ENCODE data around the gene LIPH. TPM values are rescaled to one million over a fixed set of nuclear protein-coding genes. Genes with fewer than 3 reads are reported as not detected.

Gene LIPH
- total RNA-seq, 6 experiments from 2014 or later: 0.07 to 1.4 (median 0.24) TPM; not detected in 1

GRCh38 chr3:185503521-185503920 is 48.9 kb downstream of the LIPH start:
- no peaks in the 10 kb centered on the region for H3K27me3 ChIP-seq
- intact Hi-C loops (cut with DNase I): no loop called here

DNA sequence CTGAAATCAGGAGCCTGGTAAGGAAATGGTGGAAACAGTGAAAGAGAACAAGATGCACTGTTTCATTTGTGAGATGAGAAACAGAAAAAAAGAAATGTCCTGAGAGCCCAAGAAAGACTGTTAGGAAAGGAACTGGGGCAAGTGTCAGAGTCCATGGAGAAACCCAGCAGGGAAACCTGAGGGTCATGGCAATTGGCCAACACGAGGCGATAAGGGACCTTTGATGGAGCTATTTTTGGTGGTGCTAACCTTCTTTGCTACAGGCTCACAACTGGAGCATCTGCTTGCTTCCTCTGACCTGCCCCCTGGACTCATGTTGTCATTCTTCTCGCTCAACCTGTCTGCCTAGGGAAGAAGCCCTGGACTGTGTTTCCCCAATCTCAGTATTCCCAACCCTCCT is 49.4 kb downstream of the LIPH start:
- no peaks in the 10 kb centered on the region for H3K36me3 ChIP-seq
- H3K9me3 ChIP-seq: no peaks in the 10 kb centered on the region
- ATAC-seq: no peak
- H3K4me3 ChIP-seq: no peak overlapping the region
- intact Hi-C loops (cut with DNase I): no loop called here
- no peak for TF ChIP-seq POLR2A (IDR thresholded peaks at IDR 0.05)
- H3K27ac ChIP-seq: no peak overlapping the region
- H3K4me1 ChIP-seq: no peaks in the 10 kb centered on the region
- H3K27me3 ChIP-seq: no peaks in the 10 kb centered on the region
- DNase-seq: no peak
- WGBS (ENCODE audit: insufficient coverage, low coverage, low lambda C conversion rate, missing lambda C conversion rate): 16% methylated on average over 2 of the region's 3 CpGs

More at GRCh38 chr3:185503521-185503920, 48.9 kb downstream of the LIPH start:
- Histone ChIP-seq H3K4me1 (no peaks in the 10 kb centered on the region), H3K36me3 (no peaks in the 10 kb centered on the region), H3K4me3 (no peak overlapping the region), H3K9me3 (no peaks in the 10 kb centered on the region), H3K27ac (no peak overlapping the region)
- DNase-seq (no peak), ATAC-seq (no peak)
- WGBS (ENCODE audit: insufficient coverage, low coverage, low lambda C conversion rate, missing lambda C conversion rate): 90% methylated on average over 1 of the region's 1 CpG
- TF ChIP-seq POLR2A (IDR thresholded peaks at IDR 0.05): no peak
- TF ChIP-seq, protein P1, sequence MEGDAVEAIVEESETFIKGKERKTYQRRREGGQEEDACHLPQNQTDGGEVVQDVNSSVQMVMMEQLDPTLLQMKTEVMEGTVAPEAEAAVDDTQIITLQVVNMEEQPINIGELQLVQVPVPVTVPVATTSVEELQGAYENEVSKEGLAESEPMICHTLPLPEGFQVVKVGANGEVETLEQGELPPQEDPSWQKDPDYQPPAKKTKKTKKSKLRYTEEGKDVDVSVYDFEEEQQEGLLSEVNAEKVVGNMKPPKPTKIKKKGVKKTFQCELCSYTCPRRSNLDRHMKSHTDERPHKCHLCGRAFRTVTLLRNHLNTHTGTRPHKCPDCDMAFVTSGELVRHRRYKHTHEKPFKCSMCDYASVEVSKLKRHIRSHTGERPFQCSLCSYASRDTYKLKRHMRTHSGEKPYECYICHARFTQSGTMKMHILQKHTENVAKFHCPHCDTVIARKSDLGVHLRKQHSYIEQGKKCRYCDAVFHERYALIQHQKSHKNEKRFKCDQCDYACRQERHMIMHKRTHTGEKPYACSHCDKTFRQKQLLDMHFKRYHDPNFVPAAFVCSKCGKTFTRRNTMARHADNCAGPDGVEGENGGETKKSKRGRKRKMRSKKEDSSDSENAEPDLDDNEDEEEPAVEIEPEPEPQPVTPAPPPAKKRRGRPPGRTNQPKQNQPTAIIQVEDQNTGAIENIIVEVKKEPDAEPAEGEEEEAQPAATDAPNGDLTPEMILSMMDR (IDR thresholded peaks at IDR 0.05): no peak

DNA sequence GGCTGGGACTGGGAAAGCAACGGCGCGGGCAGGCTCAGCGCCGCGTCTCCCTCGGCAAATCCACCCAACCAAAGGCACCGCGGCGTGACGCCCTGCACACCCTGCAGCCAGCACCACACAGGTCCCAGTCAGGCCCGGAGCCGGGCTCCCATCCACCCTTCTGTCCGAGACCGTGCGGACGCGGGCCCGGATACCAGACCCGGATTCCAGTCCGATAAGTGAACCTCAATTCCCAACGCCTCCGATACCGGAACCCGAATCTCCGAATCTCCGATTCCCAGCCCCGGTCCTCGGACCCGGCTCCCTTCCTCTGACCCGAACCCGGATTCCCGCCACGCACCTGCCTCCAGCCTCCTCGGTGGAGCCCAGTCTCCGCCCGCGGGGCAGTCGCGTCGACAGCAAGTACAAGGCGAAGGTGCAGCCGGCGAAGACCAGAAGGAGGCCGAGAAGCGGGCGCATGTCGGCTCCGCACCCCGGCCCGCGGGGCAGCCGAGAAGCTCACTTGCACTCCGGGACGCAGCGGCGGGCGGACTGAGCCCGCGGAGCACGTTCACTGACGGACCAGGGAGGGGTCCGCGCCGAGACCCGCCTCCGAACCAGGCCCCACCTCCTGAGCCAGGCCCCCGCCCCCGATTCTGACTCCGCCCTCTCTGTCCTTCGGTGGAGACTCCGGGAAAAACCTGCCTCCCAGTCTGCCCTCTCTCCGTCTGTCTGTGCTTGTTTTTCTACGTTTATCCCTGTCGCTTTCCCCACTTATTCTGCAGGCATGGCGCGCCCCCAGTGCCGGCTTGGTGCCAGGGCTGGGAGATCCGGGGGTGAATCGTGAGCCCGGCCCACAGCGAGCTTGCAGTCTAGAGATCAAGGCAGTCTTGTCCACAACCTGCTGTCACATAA is 53.6 kb downstream of the LIPH start, which contains the start of gene TMEM41A:
Gene TMEM41A (minus strand): TSS at position 533 of the 894 bp plus-strand sequence. CDS start 74 bp downstream, at position 459.
- peak; percentile 94 for TF ChIP-seq POLR2A (IDR thresholded peaks at IDR 0.05)
- TF ChIP-seq, protein P1 (IDR thresholded peaks at IDR 0.05): peak in 1 of 4 donors; percentile 2
- Histone ChIP-seq H3K27ac (peak within 1 kb of the TSS; percentile 58 to 90 (median 79)), H3K27me3 (no peaks in the 10 kb centered on the region), H3K4me1 (peaks cover 0 to 8% (median 4%) of the 10 kb centered on the region in 4 donors), H3K36me3 (peaks cover 0 to 30% (median 4%) of the 10 kb centered on the region in 4 donors), H3K4me3 (peak within 1 kb of the TSS; percentile 67 to 99 (median 99)), H3K9me3 (no peaks in the 10 kb centered on the region)
- under 1% methylated on average over 35 of the region's 82 CpGs for WGBS (ENCODE audit: insufficient coverage, low coverage, low lambda C conversion rate, missing lambda C conversion rate)
- intact Hi-C loops (cut with DNase I): no loop called here
- DNase-seq: peak; percentile 96 to 97 (median 96)
- ATAC-seq: peak; percentile 98 to 99 (median 98)

- no peak for DNase-seq
- H3K4me3 ChIP-seq: no peak overlapping the region
- TF ChIP-seq POLR2A (IDR thresholded peaks at IDR 0.05): no peak
- TF ChIP-seq, protein P1 (IDR thresholded peaks at IDR 0.05): no peak
- no peak for ATAC-seq
- peaks cover 0 to 20% (median 5%) of the 10 kb centered on the region in 4 donors for H3K4me1 ChIP-seq
- intact Hi-C loops (cut with DNase I): no loop called here
- H3K36me3 ChIP-seq: peaks cover 0 to 29% (median 4%) of the 10 kb centered on the region in 4 donors
- no peaks in the 10 kb centered on the region for H3K27me3 ChIP-seq
- 97% methylated on average over 3 of the region's 4 CpGs for WGBS (ENCODE audit: insufficient coverage, low coverage, low lambda C conversion rate, missing lambda C conversion rate)
- no peaks in the 10 kb centered on the region for H3K9me3 ChIP-seq
- no peak overlapping the region for H3K27ac ChIP-seq
Observed at GRCh38 chr3:185490241-185490640, 62.1 kb downstream of the LIPH start.

DNA sequence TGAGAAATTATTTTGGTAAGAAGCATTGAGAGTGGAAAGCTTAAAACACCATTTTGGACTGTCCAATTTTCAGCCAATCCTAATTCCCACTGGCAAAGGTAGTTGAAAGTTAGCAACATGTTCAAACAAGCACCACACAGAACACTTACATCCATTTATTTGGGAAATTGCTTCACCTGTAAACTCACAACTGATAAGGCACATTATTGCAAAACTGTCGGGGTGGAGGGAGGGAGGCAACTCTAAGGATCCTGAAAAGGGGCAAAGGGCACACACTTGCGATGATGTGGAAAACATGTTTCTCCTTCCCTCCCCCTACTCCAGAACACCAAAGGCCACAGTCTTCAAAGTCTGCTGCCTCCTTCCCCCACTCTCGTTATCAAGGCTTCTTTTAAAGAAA is 62.9 kb downstream of the LIPH start:
- Histone ChIP-seq H3K9me3 (no peaks in the 10 kb centered on the region), H3K27me3 (no peaks in the 10 kb centered on the region), H3K4me1 (peaks cover 0 to 20% (median 5%) of the 10 kb centered on the region in 4 donors), H3K36me3 (peaks cover 0 to 21% (median 3%) of the 10 kb centered on the region in 4 donors), H3K4me3 (no peak overlapping the region), H3K27ac (peak overlapping the region in 2 of 3 donors; percentile 20 to 48)
- intact Hi-C loops (cut with DNase I): no loop called here
- TF ChIP-seq, protein P1 (IDR thresholded peaks at IDR 0.05): no peak
- TF ChIP-seq POLR2A (IDR thresholded peaks at IDR 0.05): peak; percentile 5
- 34% methylated on average over 3 of the region's 3 CpGs for WGBS (ENCODE audit: insufficient coverage, low coverage, low lambda C conversion rate, missing lambda C conversion rate)
- peak in 1 of 3 donors; percentile 53 for DNase-seq
- ATAC-seq: peak; percentile 83 to 88 (median 86)
